H1 (cell line): ENCODE results near the gene ACMSD. TPM values are rescaled to one million over a fixed set of nuclear protein-coding genes. Genes with fewer than 3 reads are reported as not detected.

Experiments used
- CTCF ChIA-PET: fragments of 300-600 bp; sonication (Branson Sonifier 250); formaldehyde crosslinking; loops from one replicate; lab custom pipeline; 2021; ENCODE audit not compliant: partially characterized antibody; lab: Charles Lee
- POLR2A ChIA-PET: fragments of 300-600 bp; sonication (Branson Sonifier 250); formaldehyde crosslinking; loops from one replicate; lab custom pipeline; 2021; ENCODE audit warnings: inconsistent platforms; ENCODE audit not compliant: partially characterized antibody; lab: Charles Lee
- DNase-seq, 2 experiments: peaks; one replicate each; pipeline versions ENCODE4 v3.0.0 to v3.0.0-alpha.2; 2010 to 2022; ENCODE audit warnings: low spot score in 2 of 2, low read depth in 1 of 2, mixed read lengths in 1 of 2
- FAIRE-seq: peaks from 2 replicates; lab custom pipeline; 2011; peaks lifted over from hg19 to GRCh38; lab: Jason Lieb, UNC
- H2AFZ ChIP-seq: 2 replicates; pipeline ENCODE4 v1.8.1; 2012; ENCODE audit warnings: low read length, inconsistent platforms
- H2AK5ac ChIP-seq: 2 replicates; pipeline ENCODE4 v1.6.1; 2013; ENCODE audit warnings: low read depth, low read length
- H2BK120ac ChIP-seq: replicated peaks from 2 replicates; pipeline ENCODE3; 2013; ENCODE audit warnings: low read depth, low read length, inconsistent platforms
- H2BK12ac ChIP-seq: 2 replicates; pipeline ENCODE4 v1.6.1; 2013; ENCODE audit warnings: low read depth, low read length
- H2BK15ac ChIP-seq: 2 replicates; pipeline ENCODE4 v1.6.1; 2013; ENCODE audit warnings: low read length
- H2BK20ac ChIP-seq: 2 replicates; pipeline ENCODE4 v1.6.1; 2013; ENCODE audit warnings: low read length
- H2BK5ac ChIP-seq: 2 replicates; pipeline ENCODE4 v1.6.1; 2013; ENCODE audit warnings: low read depth, low read length
- H3K14ac ChIP-seq: 2 replicates; pipeline ENCODE4 v1.6.1; 2013; ENCODE audit warnings: inconsistent platforms; ENCODE audit not compliant: insufficient read length
- H3K18ac ChIP-seq: 2 replicates; pipeline ENCODE4 v1.6.1; 2013; ENCODE audit warnings: low read length; ENCODE audit errors: extremely low read depth
- H3K23ac ChIP-seq: 2 replicates; pipeline ENCODE4 v1.6.1; 2013; ENCODE audit warnings: inconsistent platforms; ENCODE audit not compliant: insufficient read length
- H3K23me2 ChIP-seq: 2 replicates; pipeline ENCODE4 v1.6.1; 2013; ENCODE audit warnings: low read depth, low read length
- H3K27ac ChIP-seq: 2 replicates; pipeline ENCODE4 v1.6.1; 2011; ENCODE audit warnings: low read depth, low read length, inconsistent platforms
- H3K27me3 ChIP-seq, 4 experiments: replicated peaks in 1 of 4; 1 replicate in 1 of 4; 2 replicates in 3 of 4; pipeline versions ENCODE4 v1.6.1 to v1.8.1; 2011 to 2013; ENCODE audit warnings: low read length in 3 of 4, mild to moderate bottlenecking in 3 of 4, inconsistent platforms in 2 of 4, mixed read lengths in 2 of 4, moderate library complexity in 1 of 4; ENCODE audit not compliant: control insufficient read depth in 3 of 4, insufficient read depth in 3 of 4; ENCODE audit errors: extremely low read depth in 1 of 4
- H3K36me3 ChIP-seq, 4 experiments: 2 replicates each; pipeline versions ENCODE4 v1.6.1 to v1.8.1; 2011 to 2013; ENCODE audit warnings: mild to moderate bottlenecking in 4 of 4, low read length in 3 of 4, moderate library complexity in 2 of 4, control low read depth in 1 of 4, inconsistent platforms in 1 of 4; ENCODE audit not compliant: insufficient read depth in 4 of 4, control insufficient read depth in 2 of 4
- H3K4ac ChIP-seq: replicated peaks from 2 replicates; pipeline ENCODE3; 2013; ENCODE audit warnings: low read length, low read depth, mixed read lengths, inconsistent platforms; ENCODE audit not compliant: insufficient read length
- H3K4me1 ChIP-seq, 4 experiments: replicated peaks in 1 of 4; 1 replicate in 1 of 4; 2 replicates in 3 of 4; pipeline versions ENCODE4 v1.6.1 to v1.8.1; 2011 to 2013; ENCODE audit warnings: low read length in 3 of 4, inconsistent platforms in 2 of 4, mixed read lengths in 1 of 4; ENCODE audit not compliant: insufficient read depth in 4 of 4, control insufficient read depth in 3 of 4
- H3K4me2 ChIP-seq, 2 experiments: 2 replicates each; pipeline versions ENCODE4 v1.6.1 to v1.8.1; 2011 to 2013; ENCODE audit warnings: low read depth in 2 of 2, low read length in 2 of 2, control low read depth in 1 of 2, inconsistent platforms in 1 of 2, mild to moderate bottlenecking in 1 of 2; ENCODE audit not compliant: insufficient read depth in 1 of 2
- H3K4me3 ChIP-seq, 4 experiments: fragments of 200-600, 300-600 bp in 1 of 4; sonication (generic), shearing (Covaris generic), sonication (Bioruptor Twin) in 1 of 4; 2 replicates each; pipeline versions ENCODE4 v1.5.1 to v1.8.1; 2011 to 2016; ENCODE audit warnings: low read length in 4 of 4, low read depth in 3 of 4, control low read depth in 2 of 4, inconsistent platforms in 2 of 4, mild to moderate bottlenecking in 2 of 4, mixed read lengths in 1 of 4, moderate library complexity in 1 of 4; ENCODE audit not compliant: insufficient read depth in 2 of 4; ENCODE audit errors: extremely low read depth in 1 of 4
- H3K56ac ChIP-seq: replicated peaks from 2 replicates; pipeline ENCODE3; 2013; ENCODE audit warnings: low read depth, mild to moderate bottlenecking, mixed read lengths, low read length, inconsistent platforms; ENCODE audit not compliant: insufficient read length
- H3K79me1 ChIP-seq: 2 replicates; pipeline ENCODE4 v1.6.1; 2013; ENCODE audit warnings: low read depth, low read length, control low read depth
- H3K79me2 ChIP-seq, 2 experiments: 2 replicates each; pipeline versions ENCODE4 v1.6.1 to v1.8.1; 2012 to 2013; ENCODE audit warnings: low read length in 2 of 2, mild to moderate bottlenecking in 2 of 2, inconsistent platforms in 1 of 2; ENCODE audit not compliant: insufficient read depth in 2 of 2, control insufficient read depth in 1 of 2
- H3K9ac ChIP-seq, 4 experiments: replicated peaks in 1 of 4; 1 replicate in 1 of 4; 2 replicates in 3 of 4; pipeline versions ENCODE4 v1.6.1 to v1.8.1; 2011 to 2013; ENCODE audit warnings: low read depth in 3 of 4, low read length in 3 of 4, control low read depth in 2 of 4, mild to moderate bottlenecking in 2 of 4, moderate library complexity in 2 of 4, inconsistent platforms in 1 of 4; ENCODE audit errors: extremely low read depth in 1 of 4
- H3K9me3 ChIP-seq, 2 experiments: 2 replicates each; pipeline versions ENCODE4 v1.6.1 to v1.8.1; 2012 to 2013; ENCODE audit warnings: mild to moderate bottlenecking in 2 of 2, moderate library complexity in 2 of 2, control low read depth in 1 of 2, inconsistent platforms in 1 of 2, low read depth in 1 of 2, low read length in 1 of 2, mixed read lengths in 1 of 2; ENCODE audit not compliant: insufficient read depth in 2 of 2
- H4K20me1 ChIP-seq, 2 experiments: replicated peaks in 1 of 2; 2 replicates each; pipeline versions ENCODE3 to v1.8.1; 2011 to 2013; ENCODE audit warnings: inconsistent platforms in 2 of 2, low read length in 2 of 2, mild to moderate bottlenecking in 1 of 2; ENCODE audit not compliant: insufficient read depth in 2 of 2, control insufficient read depth in 1 of 2
- H4K5ac ChIP-seq: 2 replicates; pipeline ENCODE4 v1.6.1; 2013; ENCODE audit warnings: low read length, low read depth, mixed read lengths, inconsistent platforms; ENCODE audit not compliant: insufficient read length
- H4K8ac ChIP-seq: 2 replicates; pipeline ENCODE4 v1.8.0; 2013; ENCODE audit warnings: mild to moderate bottlenecking, moderate library complexity, low read length, inconsistent platforms; ENCODE audit not compliant: insufficient read depth; ENCODE audit errors: extremely low read depth
- H4K91ac ChIP-seq: replicated peaks from 2 replicates; pipeline ENCODE3; 2013; ENCODE audit warnings: low read length, mixed read lengths, inconsistent platforms; ENCODE audit not compliant: insufficient read length
- ASH2L ChIP-seq: fragments of 200-600, 300-600 bp; sonication (generic); IDR thresholded peaks from one replicate; pipeline ENCODE4 v1.7.1; 2017; ENCODE audit warnings: low read length
- CBX8 ChIP-seq: fragments of 300-800, 300-1000 bp; sonication (generic); IDR thresholded peaks from 2 replicates; pipeline ENCODE4 v1.7.1; 2016; ENCODE audit warnings: low read depth, low read length, borderline replicate concordance
- EZH2 ChIP-seq: fragments of 200-600 bp; sonication (generic); IDR thresholded peaks from 2 replicates; pipeline ENCODE4 v1.7.1; 2012; ENCODE audit warnings: low read depth, mild to moderate bottlenecking, moderate library complexity, low read length, inconsistent platforms; ENCODE audit not compliant: severe bottlenecking
- POLR2A ChIP-seq, 2 experiments: IDR thresholded peaks; 1 replicate in 1 of 2; 2 replicates in 1 of 2; pipeline ENCODE4 v1.6.1; 2011; ENCODE audit warnings: low read depth in 2 of 2, low read length in 2 of 2, mild to moderate bottlenecking in 2 of 2; ENCODE audit errors: control extremely low read depth in 1 of 2
- SUZ12 ChIP-seq: fragments of 200-600 bp; sonication (generic); IDR thresholded peaks from 2 replicates; pipeline ENCODE4 v1.6.1; 2012; ENCODE audit warnings: mild to moderate bottlenecking, inconsistent platforms, low read length, moderate library complexity, mixed read lengths
- WGBS, 2 experiments: shearing (Covaris generic) in 1 of 2; methylation state at CpG; one replicate each; pipeline versions ENCODE4 v1.1.6 to v1.1.7; 2013 to 2015; ENCODE audit warnings: low lambda C conversion rate in 2 of 2, mixed read lengths in 2 of 2, inconsistent platforms in 1 of 2, low coverage in 1 of 2, missing lambda C conversion rate in 1 of 2; ENCODE audit not compliant: insufficient replicate concordance in 2 of 2, insufficient coverage in 1 of 2, insufficient read length in 1 of 2; ENCODE audit errors: extremely low coverage in 1 of 2, missing lambda C conversion rate in 1 of 2; 5-methylcytosine and 5-hydroxymethylcytosine counted together
- polyA plus RNA-seq, 7 experiments: library from polyadenylated mRNA; depleted of rRNA in 3 of 7; stranded (reverse) in 5 of 7; unstranded in 2 of 7; fragments of >200 nt in 5 of 7; fragments of 200-250 nt in 2 of 7; gene quantifications; 1 replicate in 5 of 7; 2 replicates in 1 of 7; 4 replicates in 1 of 7; pipeline versions ENCODE4 v1.2.1 to v1.2.3, GENCODE V29; 2011 to 2013; ENCODE audit warnings: missing spikeins in 2 of 7, mixed read lengths in 2 of 7
- total RNA-seq: library from RNA; stranded (reverse); fragmentation: NEBNext Ultra II Directional; extraction: Animal tissue kit (Norgen Biotek cat#: 25700); gene quantifications from 2 replicates; pipeline ENCODE4 v1.2.1, GENCODE V29; 2021

ACMSD gene
- total and polyA plus RNA-seq, 2 of the 8 experiments (the other 6 are each of a cell fraction or from before 2014, with no cell fraction given): not detected

GRCh38 chr2:134791616-134792015 lies 46.8 kb upstream of the ACMSD start:
- Histone ChIP-seq H4K20me1 (no peaks in the 10 kb centered on the region), H3K36me3 (no peaks in the 10 kb centered on the region), H4K8ac (no peak overlapping the region), H2BK20ac (no peak overlapping the region), H3K4me2 (no peak overlapping the region), H2AK5ac (no peak overlapping the region), H4K5ac (no peak overlapping the region), H3K56ac (no peak overlapping the region), H3K4me1 (no peaks in the 10 kb centered on the region), H3K23ac (no peak overlapping the region), H3K27ac (no peak overlapping the region), H2BK12ac (no peak overlapping the region), H3K4ac (no peak overlapping the region), H4K91ac (no peak overlapping the region), H2BK15ac (no peak overlapping the region), H2AFZ (no peak overlapping the region), H3K4me3 (no peak overlapping the region), H3K14ac (no peak overlapping the region), H3K79me1 (no peaks in the 10 kb centered on the region), H2BK120ac (no peak overlapping the region), H3K79me2 (no peaks in the 10 kb centered on the region), H3K9ac (no peak overlapping the region), H3K18ac (no peak overlapping the region), H3K27me3 (no peaks in the 10 kb centered on the region), H3K23me2 (no peaks in the 10 kb centered on the region), H2BK5ac (no peak overlapping the region), H3K9me3 (no peaks in the 10 kb centered on the region)
- TF ChIP-seq CBX8 (no peak), EZH2 (no peak), ASH2L (no peak), POLR2A (IDR thresholded peaks at IDR 0.05; ENCODE audit: control extremely low read depth in 1 of 2, low read depth in 2 of 2, low read length in 2 of 2) (no peak), SUZ12 (no peak)
- ChIA-PET CTCF (interaction anchor here (0.6 to 2.3 kb wide), 4 partner anchors 14 to 341 kb away, joined by 3 to 4 read pairs (median 3); no protein-coding TSS in a partner anchor), POLR2A (no interaction called here)
- no peak for FAIRE-seq
- no peak for DNase-seq
- WGBS, 2 experiments: 82% methylated on average over 3 of the region's 3 CpGs; no CpG with 5 or more reads in 1 of the 2 experiments
